ENCODE results near the gene HMX1. TPM values are rescaled to one million over a fixed set of nuclear protein-coding genes. Genes with fewer than 3 reads are reported as not detected.

The HMX1 gene
- total RNA-seq, 1 experiment from 2014 or later = not detected

DNA sequence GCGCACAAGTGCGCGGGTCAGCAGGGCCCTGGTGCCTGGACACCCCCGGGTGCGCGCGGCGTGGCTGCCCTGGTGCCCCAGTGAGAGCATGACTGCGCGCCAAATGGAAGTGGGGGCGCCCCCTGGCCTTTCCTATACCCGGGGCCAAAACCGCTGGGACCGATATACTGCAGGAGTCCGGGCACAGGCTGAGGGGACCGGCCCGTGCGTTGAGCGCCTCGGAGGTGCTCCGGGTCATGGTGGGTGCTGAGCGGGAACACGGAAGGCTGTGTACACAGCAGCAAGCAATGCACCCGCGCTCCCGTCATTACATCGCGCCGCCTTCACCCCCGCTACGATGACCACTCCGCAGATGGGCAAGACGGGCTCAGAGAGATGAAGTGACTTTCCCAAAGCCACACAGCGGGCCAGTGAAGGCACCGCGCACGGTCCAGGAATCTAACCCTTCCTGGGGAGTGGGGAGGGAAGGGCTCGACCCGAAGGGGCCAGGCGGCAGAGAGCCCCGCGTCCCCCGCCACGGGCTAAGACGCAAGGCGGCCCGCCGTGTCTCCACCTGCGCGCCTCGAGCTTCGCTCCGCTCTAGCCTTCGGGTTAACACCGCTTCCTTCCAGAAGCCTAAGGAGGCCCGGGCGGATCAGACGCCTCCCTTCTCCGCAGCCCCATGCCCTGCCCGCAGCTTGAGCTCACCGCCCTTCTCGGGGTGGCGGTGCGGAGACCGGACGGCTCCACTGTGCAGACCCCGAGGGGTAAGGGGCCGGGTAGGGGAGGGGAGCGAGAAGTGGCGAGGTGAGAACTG is 11.3 kb downstream of the HMX1 start:
- no peak overlapping the region for H3K4me2 ChIP-seq (ENCODE audit: low read length)
- TF ChIP-seq EZH2phosphoT487 (IDR thresholded peaks at IDR 0.05; ENCODE audit: borderline replicate concordance, low read length) = peak; percentile 34; the same call in 1 of the 2 replicates
- TF ChIP-seq EZH2 (IDR thresholded peaks at IDR 0.05; ENCODE audit: low read length, unreplicated experiment) = peak; percentile 63
- TF ChIP-seq, protein P1, sequence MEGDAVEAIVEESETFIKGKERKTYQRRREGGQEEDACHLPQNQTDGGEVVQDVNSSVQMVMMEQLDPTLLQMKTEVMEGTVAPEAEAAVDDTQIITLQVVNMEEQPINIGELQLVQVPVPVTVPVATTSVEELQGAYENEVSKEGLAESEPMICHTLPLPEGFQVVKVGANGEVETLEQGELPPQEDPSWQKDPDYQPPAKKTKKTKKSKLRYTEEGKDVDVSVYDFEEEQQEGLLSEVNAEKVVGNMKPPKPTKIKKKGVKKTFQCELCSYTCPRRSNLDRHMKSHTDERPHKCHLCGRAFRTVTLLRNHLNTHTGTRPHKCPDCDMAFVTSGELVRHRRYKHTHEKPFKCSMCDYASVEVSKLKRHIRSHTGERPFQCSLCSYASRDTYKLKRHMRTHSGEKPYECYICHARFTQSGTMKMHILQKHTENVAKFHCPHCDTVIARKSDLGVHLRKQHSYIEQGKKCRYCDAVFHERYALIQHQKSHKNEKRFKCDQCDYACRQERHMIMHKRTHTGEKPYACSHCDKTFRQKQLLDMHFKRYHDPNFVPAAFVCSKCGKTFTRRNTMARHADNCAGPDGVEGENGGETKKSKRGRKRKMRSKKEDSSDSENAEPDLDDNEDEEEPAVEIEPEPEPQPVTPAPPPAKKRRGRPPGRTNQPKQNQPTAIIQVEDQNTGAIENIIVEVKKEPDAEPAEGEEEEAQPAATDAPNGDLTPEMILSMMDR (conservative IDR thresholded peaks at IDR 0.05; ENCODE audit: low read depth, low read length) = no peak

DNA sequence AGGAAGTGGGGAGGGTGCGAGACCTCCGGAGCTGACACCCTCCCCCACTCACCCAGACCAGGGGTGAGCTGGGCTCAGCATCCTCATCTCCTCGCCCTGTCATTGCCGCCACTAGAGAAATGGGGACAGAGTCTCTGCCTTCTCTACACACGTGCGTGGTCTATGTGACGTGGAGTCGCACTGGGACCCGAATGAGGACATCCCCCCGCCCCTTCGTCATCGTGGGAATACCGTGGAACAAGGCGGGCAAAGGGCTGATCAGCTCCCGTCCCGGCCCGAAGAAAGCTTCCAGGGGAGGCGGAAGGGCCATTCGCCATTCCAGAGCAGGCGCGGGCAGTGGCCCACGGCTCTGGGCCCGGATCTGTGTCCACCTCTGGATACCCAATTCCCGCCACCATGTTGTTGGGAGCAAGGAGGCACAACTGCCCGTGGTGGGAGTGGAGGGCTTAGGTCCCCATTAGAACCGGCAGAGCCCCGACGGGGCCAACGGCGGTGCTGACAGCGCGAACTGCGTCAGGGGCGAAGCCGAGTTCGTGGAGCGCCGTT is 12.0 kb downstream of the HMX1 start:
- Histone ChIP-seq H3K27me3 (ENCODE audit: low read length) (peaks cover 93% of the 10 kb centered on the region), H4K20me1 (ENCODE audit: low read length) (no peaks in the 10 kb centered on the region), H3K9me2 (replicated peaks; ENCODE audit: low read length) (no peaks in the 10 kb centered on the region), H3K79me2 (ENCODE audit: low read length) (no peaks in the 10 kb centered on the region), H3K9ac (ENCODE audit: low read length) (no peak overlapping the region), H3K27ac (ENCODE audit: low read length) (no peak overlapping the region), H3K4me2 (ENCODE audit: low read length) (no peak overlapping the region), H3K4me1 (ENCODE audit: insufficient read depth, low read length) (no peaks in the 10 kb centered on the region), H2AFZ (ENCODE audit: low read length) (no peak overlapping the region), H3K4me3 (ENCODE audit: low read length) (no peak overlapping the region), H3K9me3 (ENCODE audit: low read length) (no peaks in the 10 kb centered on the region), H3F3A (ENCODE audit: low read length, unreplicated experiment) (no peaks in the 10 kb centered on the region), H3K36me3 (ENCODE audit: low read depth, low read length) (no peaks in the 10 kb centered on the region)
- DNase-seq (no peak), ATAC-seq (no peak)
- BruUV-seq (replicated peaks) = no TSS peak
- ChIA-PET CTCF (no interaction called here), POLR2A (ENCODE audit: unreplicated experiment) (no interaction called here)
- intact Hi-C loops (cut with micrococcal nuclease) = no loop called here
- no peak for TF ChIP-seq EZH2 (IDR thresholded peaks at IDR 0.05; ENCODE audit: low read length, unreplicated experiment)

More for the DNA sequence above, 11.3 kb downstream of the HMX1 start:
- Histone ChIP-seq H3K79me2 (ENCODE audit: low read length) (no peaks in the 10 kb centered on the region), H3K9me3 (ENCODE audit: low read length) (no peaks in the 10 kb centered on the region), H3K27me3 (ENCODE audit: low read length) (peaks cover 86% of the 10 kb centered on the region), H3K36me3 (ENCODE audit: low read depth, low read length) (no peaks in the 10 kb centered on the region), H3K27ac (ENCODE audit: low read length) (no peak overlapping the region), H3F3A (ENCODE audit: low read length, unreplicated experiment) (no peaks in the 10 kb centered on the region), H4K20me1 (ENCODE audit: low read length) (no peaks in the 10 kb centered on the region), H3K4me1 (ENCODE audit: insufficient read depth, low read length) (no peaks in the 10 kb centered on the region), H2AFZ (ENCODE audit: low read length) (no peak overlapping the region), H3K4me3 (ENCODE audit: low read length) (no peak overlapping the region), H3K9ac (ENCODE audit: low read length) (no peak overlapping the region), H3K9me2 (replicated peaks; ENCODE audit: low read length) (no peaks in the 10 kb centered on the region)
- DNase-seq (no peak), ATAC-seq (no peak)
- intact Hi-C loops (cut with micrococcal nuclease) = no loop called here
- no TSS peak for BruUV-seq (replicated peaks)
- ChIA-PET CTCF (no interaction called here), POLR2A (ENCODE audit: unreplicated experiment) (no interaction called here)

DNA sequence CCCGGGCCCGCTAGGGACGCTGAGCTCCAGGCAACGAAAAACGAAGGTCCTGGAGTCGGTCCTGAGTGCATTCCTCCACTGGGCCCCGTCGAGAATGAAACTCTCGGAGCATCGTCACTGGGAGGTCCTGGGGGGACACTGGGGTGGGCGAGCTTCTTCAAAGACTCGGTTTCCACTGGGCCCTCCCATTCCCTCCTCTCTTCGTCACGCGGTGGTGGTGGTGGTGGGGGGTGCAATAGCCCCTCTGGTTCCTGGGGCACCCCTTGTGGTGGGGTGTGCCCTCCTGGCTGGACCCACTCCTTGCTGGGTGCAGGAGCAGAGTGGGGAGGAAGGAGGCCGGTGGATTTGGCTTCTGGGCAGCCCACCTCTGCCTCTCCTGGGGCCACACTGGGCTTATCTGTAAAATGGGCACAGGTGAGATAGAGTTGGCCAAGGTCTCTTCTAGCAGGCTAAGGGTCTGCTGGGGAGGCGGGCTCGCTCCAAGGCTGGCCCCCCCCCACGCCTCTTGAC is 12.9 kb downstream of the HMX1 start:
- Histone ChIP-seq H3K4me2 (ENCODE audit: low read length) (no peak overlapping the region), H3K9ac (ENCODE audit: low read length) (no peak overlapping the region), H3K9me3 (ENCODE audit: low read length) (no peaks in the 10 kb centered on the region), H3K36me3 (ENCODE audit: low read depth, low read length) (no peaks in the 10 kb centered on the region), H3K79me2 (ENCODE audit: low read length) (no peaks in the 10 kb centered on the region), H3F3A (ENCODE audit: low read length, unreplicated experiment) (no peaks in the 10 kb centered on the region), H3K4me1 (ENCODE audit: insufficient read depth, low read length) (no peaks in the 10 kb centered on the region), H3K27me3 (ENCODE audit: low read length) (peaks cover 97% of the 10 kb centered on the region), H2AFZ (ENCODE audit: low read length) (no peak overlapping the region), H3K4me3 (ENCODE audit: low read length) (no peak overlapping the region), H3K9me2 (replicated peaks; ENCODE audit: low read length) (no peaks in the 10 kb centered on the region), H3K27ac (ENCODE audit: low read length) (no peak overlapping the region), H4K20me1 (ENCODE audit: low read length) (no peaks in the 10 kb centered on the region)
- ATAC-seq (no peak), DNase-seq (no peak)
- TF ChIP-seq, protein P1 (conservative IDR thresholded peaks at IDR 0.05; ENCODE audit: low read depth, low read length) = no peak
- ChIA-PET POLR2A (ENCODE audit: unreplicated experiment) (no interaction called here), CTCF (no interaction called here)
- intact Hi-C loops (cut with micrococcal nuclease) = no loop called here
- no TSS peak for BruUV-seq (replicated peaks)
